Esophagus muscularis mucosa (tissue), 3 donors: ENCODE data around the gene BCAS3.

Source experiments
- POLR2A ChIP-seq: fragments of 450-650 bp; IDR thresholded peaks from one replicate; pipeline ENCODE4 v1.6.1; 2017; ENCODE audit warnings: antibody characterized with exemption, moderate library complexity, mild to moderate bottlenecking, low read depth
- POLR2AphosphoS5 ChIP-seq, 2 donors: sonication (generic); formaldehyde crosslinking; IDR thresholded peaks; one replicate each; pipeline ENCODE4 v1.6.1; 2017; ENCODE audit warnings: antibody characterized with exemption in 2 of 2
- TF ChIP-seq, protein P1 (sequence below), 3 experiments: fragments of 200-600 bp in 2 of 3; fragments of 450-650 bp in 1 of 3; sonication (generic) in 2 of 3; IDR thresholded peaks; one replicate each; pipeline ENCODE4 v1.5.1; 2017 to 2019; ENCODE audit warnings: antibody characterized with exemption in 3 of 3, mild to moderate bottlenecking in 2 of 3, moderate library complexity in 1 of 3

DNA sequence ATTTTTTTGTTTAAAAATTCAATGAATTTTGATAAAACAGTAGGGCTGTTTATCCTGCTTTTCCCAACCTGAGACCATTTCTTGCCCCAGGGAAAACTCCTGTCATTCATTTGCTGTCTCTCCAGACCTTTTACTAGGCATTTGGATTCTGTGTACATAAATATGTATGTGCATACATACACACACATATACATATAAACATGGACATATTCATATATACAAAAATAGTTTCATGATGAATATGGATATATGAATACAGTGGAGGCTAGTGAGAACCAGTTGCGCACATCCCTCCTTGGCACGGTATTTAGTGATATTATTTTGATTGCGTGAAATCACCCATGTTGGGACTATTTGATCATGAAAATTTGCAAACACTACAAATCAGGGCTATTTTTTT lies 269.9 kb downstream of the BCAS3 start:
- no peak for TF ChIP-seq POLR2A
- TF ChIP-seq POLR2AphosphoS5 (IDR thresholded peaks at IDR 0.05) = no peak
- TF ChIP-seq, protein P1, sequence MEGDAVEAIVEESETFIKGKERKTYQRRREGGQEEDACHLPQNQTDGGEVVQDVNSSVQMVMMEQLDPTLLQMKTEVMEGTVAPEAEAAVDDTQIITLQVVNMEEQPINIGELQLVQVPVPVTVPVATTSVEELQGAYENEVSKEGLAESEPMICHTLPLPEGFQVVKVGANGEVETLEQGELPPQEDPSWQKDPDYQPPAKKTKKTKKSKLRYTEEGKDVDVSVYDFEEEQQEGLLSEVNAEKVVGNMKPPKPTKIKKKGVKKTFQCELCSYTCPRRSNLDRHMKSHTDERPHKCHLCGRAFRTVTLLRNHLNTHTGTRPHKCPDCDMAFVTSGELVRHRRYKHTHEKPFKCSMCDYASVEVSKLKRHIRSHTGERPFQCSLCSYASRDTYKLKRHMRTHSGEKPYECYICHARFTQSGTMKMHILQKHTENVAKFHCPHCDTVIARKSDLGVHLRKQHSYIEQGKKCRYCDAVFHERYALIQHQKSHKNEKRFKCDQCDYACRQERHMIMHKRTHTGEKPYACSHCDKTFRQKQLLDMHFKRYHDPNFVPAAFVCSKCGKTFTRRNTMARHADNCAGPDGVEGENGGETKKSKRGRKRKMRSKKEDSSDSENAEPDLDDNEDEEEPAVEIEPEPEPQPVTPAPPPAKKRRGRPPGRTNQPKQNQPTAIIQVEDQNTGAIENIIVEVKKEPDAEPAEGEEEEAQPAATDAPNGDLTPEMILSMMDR (IDR thresholded peaks at IDR 0.05) = no peak
